Adipocyte (in vitro differentiated cells): Measurements from ENCODE around the gene NUP155.
"Not testable (repeated sequence)": the region's sequence is repeated elsewhere in the genome, so short reads cannot be mapped to it uniquely, and the experiment has no call there.

Experiments
- DNase-seq: peaks from one replicate; pipeline ENCODE4 v3.0.0-alpha.2; 2015; ENCODE audit warnings: low read depth
- H3K27me3 ChIP-seq: replicated peaks from 2 replicates; pipeline ENCODE4 v1.7.0; 2013; ENCODE audit warnings: mild to moderate bottlenecking, low read length, moderate library complexity; ENCODE audit not compliant: control insufficient read depth, insufficient read depth
- H3K36me3 ChIP-seq: 2 replicates; pipeline ENCODE4 v1.7.0; 2013; ENCODE audit warnings: low read length, mild to moderate bottlenecking, moderate library complexity; ENCODE audit not compliant: control insufficient read depth, insufficient read depth, severe bottlenecking
- H3K4me1 ChIP-seq: 2 replicates; pipeline ENCODE4 v1.7.0; 2013; ENCODE audit warnings: mild to moderate bottlenecking, low read length, moderate library complexity; ENCODE audit not compliant: control insufficient read depth, insufficient read depth
- H3K4me3 ChIP-seq: 2 replicates; pipeline ENCODE4 v1.7.0; 2013; ENCODE audit warnings: mild to moderate bottlenecking, low read length, moderate library complexity
- H3K9ac ChIP-seq: 2 replicates; pipeline ENCODE4 v1.7.0; 2013; ENCODE audit warnings: mild to moderate bottlenecking, low read length, moderate library complexity
- H3K9me3 ChIP-seq: 2 replicates; pipeline ENCODE4 v1.7.0; 2013; ENCODE audit warnings: mild to moderate bottlenecking, low read length, moderate library complexity; ENCODE audit not compliant: control insufficient read depth

Gene NUP155

GRCh38 chr5:37355161-37355560 is 15.7 kb downstream of the NUP155 start:
- Histone ChIP-seq H3K9ac (no peak overlapping the region), H3K36me3 (peaks cover 66% of the 10 kb centered on the region), H3K27me3 (no peaks in the 10 kb centered on the region), H3K4me3 (no peak overlapping the region), H3K9me3 (no peaks in the 10 kb centered on the region), H3K4me1 (no peaks in the 10 kb centered on the region)
- no peak for DNase-seq

DNA sequence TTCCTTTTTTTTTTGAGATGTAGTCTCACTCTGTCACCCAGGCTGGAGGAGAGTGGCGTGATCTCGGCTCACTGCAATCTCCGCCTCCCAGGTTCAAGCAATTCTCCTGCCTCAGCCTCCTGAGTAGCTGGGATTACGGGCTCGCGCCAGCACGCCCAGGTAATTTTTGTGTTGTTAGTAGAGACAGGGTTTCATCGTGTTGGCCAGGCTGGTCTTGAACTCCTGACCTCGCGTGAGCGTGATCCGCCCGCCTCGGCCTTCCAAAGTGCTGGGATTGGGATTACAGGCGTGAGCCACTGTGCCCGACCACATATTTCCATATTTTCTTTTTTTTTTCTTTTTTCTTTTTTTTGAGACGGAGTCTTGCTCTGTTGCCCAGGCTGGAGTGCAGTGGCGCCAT is 28.2 kb downstream of the NUP155 start:
- not testable (repeated sequence) for H3K27me3 ChIP-seq, H3K4me1 ChIP-seq, H3K9ac ChIP-seq, DNase-seq, H3K9me3 ChIP-seq, H3K4me3 ChIP-seq
- H3K36me3 ChIP-seq: peaks cover 75% of the 10 kb centered on the region

- H3K9me3 ChIP-seq, H3K4me3 ChIP-seq, H3K9ac ChIP-seq, DNase-seq, H3K27me3 ChIP-seq, H3K4me1 ChIP-seq: not testable (repeated sequence)
- peaks cover 76% of the 10 kb centered on the region for H3K36me3 ChIP-seq
Measured at GRCh38 chr5:37334754-37335153, 36.2 kb downstream of the NUP155 start.

GRCh38 chr5:37326536-37326935 is 44.4 kb downstream of the NUP155 start:
- Histone ChIP-seq H3K36me3 (peaks cover 81% of the 10 kb centered on the region), H3K4me3 (no peak overlapping the region)

GRCh38 chr5:37323607-37324006 is 47.3 kb downstream of the NUP155 start:
- peaks cover 16% of the 10 kb centered on the region for H3K4me1 ChIP-seq
- peaks cover 81% of the 10 kb centered on the region for H3K36me3 ChIP-seq
- H3K4me3 ChIP-seq: no peak overlapping the region
- H3K27me3 ChIP-seq: no peaks in the 10 kb centered on the region
- DNase-seq: no peak
- H3K9me3 ChIP-seq: no peaks in the 10 kb centered on the region
- H3K9ac ChIP-seq: no peak overlapping the region

More at GRCh38 chr5:37326536-37326935, 44.4 kb downstream of the NUP155 start:
- no peaks in the 10 kb centered on the region for H3K27me3 ChIP-seq
- DNase-seq: no peak
- peaks cover 16% of the 10 kb centered on the region for H3K4me1 ChIP-seq
- no peak overlapping the region for H3K9ac ChIP-seq
- H3K9me3 ChIP-seq: no peaks in the 10 kb centered on the region

GRCh38 chr5:37319037-37319782 is 51.7 kb downstream of the NUP155 start:
- no peak overlapping the region for H3K4me3 ChIP-seq
- no peaks in the 10 kb centered on the region for H3K9me3 ChIP-seq
- peaks cover 5% of the 10 kb centered on the region for H3K4me1 ChIP-seq
- DNase-seq: peak; percentile 5
- no peaks in the 10 kb centered on the region for H3K27me3 ChIP-seq
- H3K9ac ChIP-seq: no peak overlapping the region
- H3K36me3 ChIP-seq: peaks cover 71% of the 10 kb centered on the region

GRCh38 chr5:37316027-37316426 is 54.9 kb downstream of the NUP155 start:
- peaks cover 89% of the 10 kb centered on the region for H3K36me3 ChIP-seq

GRCh38 chr5:37310360-37310759 is 60.5 kb downstream of the NUP155 start:
- Histone ChIP-seq H3K9ac (no peak overlapping the region), H3K4me3 (no peak overlapping the region), H3K4me1 (no peaks in the 10 kb centered on the region), H3K27me3 (no peaks in the 10 kb centered on the region), H3K36me3 (peaks cover 82% of the 10 kb centered on the region), H3K9me3 (no peaks in the 10 kb centered on the region)
- no peak for DNase-seq

More at GRCh38 chr5:37316027-37316426, 54.9 kb downstream of the NUP155 start:
- no peak overlapping the region for H3K9ac ChIP-seq
- DNase-seq: no peak
- H3K9me3 ChIP-seq: no peaks in the 10 kb centered on the region
- H3K4me3 ChIP-seq: no peak overlapping the region
- H3K4me1 ChIP-seq: no peaks in the 10 kb centered on the region
- no peaks in the 10 kb centered on the region for H3K27me3 ChIP-seq

GRCh38 chr5:37308793-37309192 is 62.1 kb downstream of the NUP155 start:
- H3K9me3 ChIP-seq: no peaks in the 10 kb centered on the region
- H3K4me1 ChIP-seq: no peaks in the 10 kb centered on the region
- peaks cover 82% of the 10 kb centered on the region for H3K36me3 ChIP-seq
- peak; percentile 13 for DNase-seq
- H3K9ac ChIP-seq: no peak overlapping the region
- H3K27me3 ChIP-seq: no peaks in the 10 kb centered on the region
- no peak overlapping the region for H3K4me3 ChIP-seq

DNA sequence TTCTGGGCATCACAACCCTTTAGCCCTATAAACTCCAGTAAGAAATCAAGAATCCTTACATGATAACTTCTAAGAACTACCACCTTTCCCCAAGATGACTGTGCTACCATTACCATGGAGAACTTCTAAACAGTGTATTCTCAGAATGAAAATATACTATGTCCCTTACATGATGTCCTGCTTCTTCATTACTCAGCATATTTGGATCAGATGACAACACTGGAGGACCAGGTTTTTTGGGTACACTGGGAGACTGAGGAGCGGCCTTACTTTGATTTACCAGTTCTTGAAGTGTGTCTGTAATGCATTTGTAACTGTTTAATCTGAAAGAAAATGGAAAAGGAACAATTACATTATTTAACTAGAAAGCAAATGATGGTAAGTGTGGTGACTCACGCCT is 66.0 kb downstream of the NUP155 start:
- Histone ChIP-seq H3K4me1 (no peaks in the 10 kb centered on the region), H3K4me3 (no peak overlapping the region), H3K27me3 (no peaks in the 10 kb centered on the region), H3K9ac (no peak overlapping the region), H3K36me3 (peaks cover 82% of the 10 kb centered on the region), H3K9me3 (no peaks in the 10 kb centered on the region)
- no peak for DNase-seq

- not testable (repeated sequence) for H3K9ac ChIP-seq, H3K27me3 ChIP-seq, DNase-seq, H3K4me3 ChIP-seq, H3K4me1 ChIP-seq, H3K9me3 ChIP-seq
- H3K36me3 ChIP-seq: peaks cover 68% of the 10 kb centered on the region
Measured at GRCh38 chr5:37296313-37296712, 74.6 kb downstream of the NUP155 start.
